Heart right ventricle (tissue), 16 donors: Measurements from ENCODE around the gene LRRC40. TPM values are rescaled to one million over a fixed set of nuclear protein-coding genes. Genes with fewer than 3 reads are reported as not detected.

Source experiments
- ATAC-seq, 8 donors: fragments of 200-7000 bp; cut with Tn5 transposase; one replicate each; pipeline ENCODE4 v1.9.1; 2020; ENCODE audit warnings: mild to moderate bottlenecking in 8 of 8, moderate library complexity in 8 of 8, moderate number of reproducible peaks in 1 of 8
- DNase-seq, 2 donors: peaks; one replicate each; pipeline ENCODE4 v3.0.0-alpha.2; 2020
- H3K27ac ChIP-seq, 10 donors: fragments of 200-600 bp; sonication (generic) in 2 of 10; one replicate each; pipeline versions ENCODE4 v1.5.0 to v1.8.0; 2020 to 2022; ENCODE audit warnings: mild to moderate bottlenecking in 3 of 10
- H3K27me3 ChIP-seq, 7 donors: fragments of 200-600 bp; one replicate each; pipeline ENCODE4 v1.8.0; 2021 to 2022; ENCODE audit warnings: mild to moderate bottlenecking in 2 of 7
- H3K36me3 ChIP-seq, 9 donors: fragments of 200-600 bp; sonication (generic) in 1 of 9; one replicate each; pipeline versions ENCODE4 v1.5.0 to v1.8.0; 2020 to 2022; ENCODE audit warnings: mild to moderate bottlenecking in 2 of 9
- H3K4me1 ChIP-seq, 9 donors: fragments of 200-600 bp; sonication (generic) in 1 of 9; one replicate each; pipeline versions ENCODE4 v1.5.0 to v1.8.0; 2020 to 2022; ENCODE audit warnings: mild to moderate bottlenecking in 4 of 9
- H3K4me3 ChIP-seq, 10 donors: fragments of 200-600 bp; sonication (generic) in 2 of 10; one replicate each; pipeline versions ENCODE4 v1.5.0 to v1.8.0; 2020 to 2022; ENCODE audit warnings: mild to moderate bottlenecking in 7 of 10, moderate library complexity in 2 of 10
- H3K9me3 ChIP-seq, 11 donors: fragments of 200-600 bp in 10 of 11; sonication (generic) in 2 of 11; one replicate each; pipeline versions ENCODE4 v1.5.0 to v1.8.0; 2013 to 2022; ENCODE audit warnings: mild to moderate bottlenecking in 2 of 11, control low read depth in 1 of 11, moderate library complexity in 1 of 11
- CTCF ChIP-seq, 9 donors: fragments of 200-600 bp; sonication (generic) in 2 of 9; IDR thresholded peaks; one replicate each; pipeline versions ENCODE4 v1.5.0 to v1.8.0; 2021 to 2022; ENCODE audit warnings: antibody characterized with exemption in 9 of 9, mild to moderate bottlenecking in 5 of 9, moderate library complexity in 1 of 9
- WGBS, 2 donors: extraction: QIAGEN DNeasy Blood & Tissue Kit; methylation state at CpG; one replicate each; pipeline ENCODE4 v1.1.7; 2013; ENCODE audit warnings: inconsistent platforms in 1 of 2; 5-methylcytosine and 5-hydroxymethylcytosine counted together
- intact Hi-C, 10 donors: fragments of 100-400 bp; cut with DNase I; formaldehyde crosslinking; loops; one replicate each; pipeline versions ENCODE4 v1.11.1 to v1.14.2; 2022
- polyA plus RNA-seq, 2 donors: library from polyadenylated mRNA; stranded (reverse); fragments of 200-250 nt; gene quantifications; one replicate each; pipeline ENCODE4 v1.2.3, GENCODE V29; 2013
- total RNA-seq, 10 donors: library from RNA; stranded (reverse); fragmentation: NEBNext Ultra II Directional in 3 of 10; extraction: Animal tissue kit (Norgen Biotek cat#: 25700) in 3 of 10; gene quantifications; one replicate each; pipeline versions ENCODE4 v1.2.1 to v1.2.4, GENCODE V29; 2021 to 2023
- donor health status: Arrhythmogenic right ventricular cardiomyopathy.
- donor health status: ischemic (EF 13 %, LVEDD 7.1; RV severe dilation, severe dysfunction).
- donor health status: healthy with polysubstance abuse.
- donor health status: DM: no; HTN: yes; CAD: no.
- donor health status: DM: no; HTN: no; CAD: no.
- donor health status: ischemic (EF 25% LVEDD 6.9; RV normal size, moderate dysfunction).
- donor health status: ischemic (EF 25% LVEDD 5.7; RV mildly dilated, moderate dysfunction).
- donor health status: healthy.
- donor health status: DM: yes; HTN: yes; CAD: no.
- donor health status: Ischemic cardiomyopathy.
- donor health status: ischemic (EF 35%, LVEDD 5.7; RV mildly dilated, moderate dysfunction).
- donor health status: nonischemic (EF 11% LVEDD 7.7; RV severe dilation, severe dysfunction).
- donor health status: DM: yes; HTN: yes; CAD: no.
- donor health status: PGD.
- donor health status: ischemic (EF 29% LVEDD 5.4; RV normal size, mild dysfunction).
- donor health status: nonischemic (EF 23%, LVEDD 6.1; RV moderate dilation, normal function).

Gene LRRC40
- total and polyA plus RNA-seq, 12 donors = 6.5 to 12.2 (median 11.1) TPM

- DNase-seq = no peak
Measured at GRCh38 chr1:70204139-70204538, 1.2 kb downstream of the LRRC40 start.

GRCh38 chr1:70202173-70202758 is 3.1 kb downstream of the LRRC40 start:
- no peak for DNase-seq
- Histone ChIP-seq H3K36me3 (peaks cover 0 to 9% (median 0%) of the 10 kb centered on the region in 9 donors), H3K27ac (no peak overlapping the region), H3K4me3 (no peak overlapping the region), H3K27me3 (no peaks in the 10 kb centered on the region), H3K9me3 (no peaks in the 10 kb centered on the region), H3K4me1 (peaks cover 0 to 39% (median 25%) of the 10 kb centered on the region in 9 donors)
- WGBS, 2 donors = 59% methylated on average over 2 of the region's 2 CpGs
- TF ChIP-seq CTCF (IDR thresholded peaks at IDR 0.05) = no peak
- no peak for ATAC-seq
- intact Hi-C loops = loop anchor here in 1 of 10 donors (10.0 kb wide), 1 partner anchor 213 kb away; the partner anchor contains the start of gene CTH

More at GRCh38 chr1:70204139-70204538, 1.2 kb downstream of the LRRC40 start:
- intact Hi-C loops = loop anchor here in 1 of 10 donors (10.0 kb wide), 1 partner anchor 211 kb away; the partner anchor contains the start of gene CTH
- peaks cover 0 to 57% (median 39%) of the 10 kb centered on the region in 9 donors for H3K4me1 ChIP-seq
- TF ChIP-seq CTCF (IDR thresholded peaks at IDR 0.05) = no peak
- ATAC-seq = no peak
- peak overlapping the region in 7 of 10 donors; percentile 57 to 100 (median 83) for H3K4me3 ChIP-seq
- no peaks in the 10 kb centered on the region for H3K27me3 ChIP-seq
- 96 to 98% methylated on average over 1 of the region's 1 CpG for WGBS, 2 donors
- peaks cover 0 to 16% (median 0%) of the 10 kb centered on the region in 9 donors for H3K36me3 ChIP-seq
- no peak overlapping the region for H3K27ac ChIP-seq
- no peaks in the 10 kb centered on the region for H3K9me3 ChIP-seq

DNA sequence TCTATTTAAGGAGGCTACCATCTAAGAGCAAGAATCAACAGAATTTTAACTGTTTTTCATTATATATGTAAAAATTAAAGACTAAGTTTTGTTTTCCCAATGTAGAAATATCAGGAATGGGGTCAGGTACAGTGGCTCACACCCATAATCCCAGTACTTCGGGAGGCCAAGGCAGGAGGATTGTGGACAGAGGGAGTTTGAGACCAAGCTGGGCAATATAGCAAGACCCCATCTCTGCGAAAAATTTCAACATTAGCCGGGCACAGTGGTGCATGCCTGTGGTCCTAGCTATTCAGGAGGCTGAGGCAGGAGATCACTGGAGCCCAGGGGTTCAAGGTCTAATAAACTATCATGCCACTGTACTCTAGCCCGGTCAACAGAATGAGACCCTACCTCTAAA is 5.3 kb downstream of the LRRC40 start:
- ATAC-seq (no peak), DNase-seq (no peak)
- Histone ChIP-seq H3K27ac (no peak overlapping the region), H3K9me3 (no peaks in the 10 kb centered on the region), H3K36me3 (peaks cover 0 to 9% (median 0%) of the 10 kb centered on the region in 9 donors), H3K4me1 (peaks cover 0 to 27% (median 17%) of the 10 kb centered on the region in 9 donors), H3K27me3 (no peaks in the 10 kb centered on the region), H3K4me3 (no peak overlapping the region)
- WGBS, 2 donors = 98 to 99% methylated on average over 4 of the region's 4 CpGs
- no peak for TF ChIP-seq CTCF (IDR thresholded peaks at IDR 0.05)
- intact Hi-C loops = loop anchor here in 1 of 10 donors (10.0 kb wide), 1 partner anchor 215 kb away; the partner anchor contains the start of gene CTH

- no peak overlapping the region for H3K27ac ChIP-seq
- DNase-seq (no peak), ATAC-seq (no peak)
- intact Hi-C loops = no loop called here
- H3K27me3 ChIP-seq = no peaks in the 10 kb centered on the region
- 94% methylated on average over 3 of the region's 3 CpGs for WGBS, 2 donors
- no peaks in the 10 kb centered on the region for H3K4me1 ChIP-seq
- peaks cover 0 to 6% (median 0%) of the 10 kb centered on the region in 11 donors for H3K9me3 ChIP-seq
- H3K4me3 ChIP-seq = no peak overlapping the region
- peaks cover 0 to 9% (median 0%) of the 10 kb centered on the region in 9 donors for H3K36me3 ChIP-seq
- no peak for TF ChIP-seq CTCF (IDR thresholded peaks at IDR 0.05)
Measured at GRCh38 chr1:70196333-70196732, 9.0 kb downstream of the LRRC40 start.
